ENCODE measurements around the gene CASP4.

The CASP4 gene

GRCh38 chr11:104968355-104968855 lies at the start of gene CASP4:
TSS of gene CASP4 (minus strand) at chr11:104968574. CDS start at chr11:104968525, 49 bp downstream.
- TF ChIP-seq, protein P1, sequence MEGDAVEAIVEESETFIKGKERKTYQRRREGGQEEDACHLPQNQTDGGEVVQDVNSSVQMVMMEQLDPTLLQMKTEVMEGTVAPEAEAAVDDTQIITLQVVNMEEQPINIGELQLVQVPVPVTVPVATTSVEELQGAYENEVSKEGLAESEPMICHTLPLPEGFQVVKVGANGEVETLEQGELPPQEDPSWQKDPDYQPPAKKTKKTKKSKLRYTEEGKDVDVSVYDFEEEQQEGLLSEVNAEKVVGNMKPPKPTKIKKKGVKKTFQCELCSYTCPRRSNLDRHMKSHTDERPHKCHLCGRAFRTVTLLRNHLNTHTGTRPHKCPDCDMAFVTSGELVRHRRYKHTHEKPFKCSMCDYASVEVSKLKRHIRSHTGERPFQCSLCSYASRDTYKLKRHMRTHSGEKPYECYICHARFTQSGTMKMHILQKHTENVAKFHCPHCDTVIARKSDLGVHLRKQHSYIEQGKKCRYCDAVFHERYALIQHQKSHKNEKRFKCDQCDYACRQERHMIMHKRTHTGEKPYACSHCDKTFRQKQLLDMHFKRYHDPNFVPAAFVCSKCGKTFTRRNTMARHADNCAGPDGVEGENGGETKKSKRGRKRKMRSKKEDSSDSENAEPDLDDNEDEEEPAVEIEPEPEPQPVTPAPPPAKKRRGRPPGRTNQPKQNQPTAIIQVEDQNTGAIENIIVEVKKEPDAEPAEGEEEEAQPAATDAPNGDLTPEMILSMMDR (IDR thresholded peaks at IDR 0.05; ENCODE audit: extremely low read depth, missing control alignments), result no peak
- peak; percentile 19 for DNase-seq (ENCODE audit: low spot score)

DNA sequence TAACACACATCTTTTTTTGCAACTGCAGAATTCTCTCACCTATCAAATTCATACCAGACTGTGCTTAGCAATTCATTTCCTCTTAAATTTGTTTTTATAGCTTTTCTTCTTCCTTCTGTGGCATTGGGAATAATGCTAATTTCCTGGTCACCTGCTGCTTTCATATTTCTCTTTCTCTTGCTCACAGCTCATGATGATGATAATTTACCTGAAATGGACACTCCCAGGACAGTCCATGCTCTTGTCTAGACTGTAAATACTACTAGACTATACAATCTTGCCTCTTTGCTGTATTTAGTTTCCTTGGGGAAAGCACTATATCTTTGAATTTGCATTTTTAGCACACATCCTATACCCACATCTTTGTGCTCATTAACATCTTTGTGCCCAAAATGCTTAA lies 39.1 kb upstream of the CASP4 start:
- no peak for DNase-seq (ENCODE audit: low spot score)
- TF ChIP-seq, protein P1 (IDR thresholded peaks at IDR 0.05; ENCODE audit: extremely low read depth, missing control alignments), result no peak

DNA sequence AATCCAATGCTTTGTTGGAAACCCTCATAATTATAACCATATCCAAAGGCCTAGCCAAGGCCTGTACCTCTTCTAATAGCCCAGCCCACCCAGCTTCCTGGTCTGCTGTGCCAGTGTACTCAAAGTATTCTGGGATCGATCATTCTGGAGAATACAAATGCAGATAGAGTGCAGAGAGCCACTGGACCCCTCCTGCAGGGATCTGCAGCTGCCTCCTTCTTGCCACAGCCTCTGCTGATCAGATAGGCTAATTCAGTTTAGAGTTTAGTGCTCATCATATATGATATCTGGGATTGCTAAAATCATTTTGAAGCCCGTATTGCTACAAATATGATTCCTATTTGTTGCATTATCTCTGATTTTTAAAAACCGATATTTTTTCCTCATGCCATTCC lies 37.1 kb upstream of the CASP4 start:
- DNase-seq (ENCODE audit: low spot score), result no peak
- TF ChIP-seq, protein P1 (IDR thresholded peaks at IDR 0.05; ENCODE audit: extremely low read depth, missing control alignments), result no peak

DNA sequence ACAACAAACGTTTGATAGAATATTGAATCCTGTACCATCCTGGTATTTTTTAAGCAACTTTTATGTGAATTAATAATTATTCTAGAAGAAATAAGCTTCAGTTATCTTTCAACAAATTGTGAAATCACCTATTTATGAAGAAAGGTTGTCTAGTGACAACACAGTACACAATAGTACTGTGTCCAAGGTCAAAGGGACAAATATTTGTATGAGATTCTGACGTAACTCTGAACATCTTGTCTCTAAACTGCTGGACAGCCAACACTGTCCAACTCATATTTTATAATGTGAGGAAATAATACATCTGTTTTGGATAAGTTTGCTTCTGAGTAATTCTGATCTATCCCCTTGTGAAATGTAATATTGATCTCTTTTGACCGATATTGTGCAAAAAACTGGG lies 35.6 kb upstream of the CASP4 start:
- TF ChIP-seq, protein P1 (IDR thresholded peaks at IDR 0.05; ENCODE audit: extremely low read depth, missing control alignments), result no peak
- no peak for DNase-seq (ENCODE audit: low spot score)

- DNase-seq (ENCODE audit: low spot score), result no peak
- TF ChIP-seq, protein P1 (IDR thresholded peaks at IDR 0.05; ENCODE audit: extremely low read depth, missing control alignments), result no peak
Observed at GRCh38 chr11:105003151-105003550, 34.8 kb upstream of the CASP4 start.

- TF ChIP-seq, protein P1 (IDR thresholded peaks at IDR 0.05; ENCODE audit: extremely low read depth, missing control alignments), result peak; percentile 90
- peak; percentile 38 for DNase-seq (ENCODE audit: low spot score)
Observed at GRCh38 chr11:105000797-105001196, 32.4 kb upstream of the CASP4 start.

DNA sequence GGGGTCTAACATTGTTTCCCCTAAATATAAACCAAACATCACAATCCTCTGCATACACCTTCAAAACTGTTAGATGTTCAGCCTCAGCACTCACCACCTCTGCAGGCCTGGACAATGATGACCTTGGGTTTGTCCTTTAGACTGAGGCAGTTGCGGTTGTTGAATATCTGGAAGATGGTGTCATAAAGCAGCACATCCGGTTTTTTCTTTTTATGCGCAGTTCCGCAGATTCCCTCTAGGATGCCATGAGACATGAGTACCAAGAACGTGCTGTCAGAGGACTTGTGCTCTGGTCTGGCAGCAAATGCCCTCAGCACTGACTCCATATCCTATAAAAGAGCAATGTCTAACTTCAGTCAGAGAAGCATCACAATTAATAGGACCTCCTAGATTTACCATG lies 31.8 kb upstream of the CASP4 start:
- TF ChIP-seq, protein P1 (IDR thresholded peaks at IDR 0.05; ENCODE audit: extremely low read depth, missing control alignments), result no peak
- no peak for DNase-seq (ENCODE audit: low spot score)

All from GM20000 (cell line).